ENCODE measurements around the gene KCNK18. TPM values are rescaled to one million over a fixed set of nuclear protein-coding genes. Genes with fewer than 3 reads are reported as not detected.

The KCNK18 gene
- polyA plus RNA-seq, 1 donor from 2014 or later = not detected

- Mint-ChIP-seq H3K36me3 (peaks cover 2% of the 10 kb centered on the region), H3K4me3 (no peak overlapping the region), H3K27ac (no peak overlapping the region), H3K9me3 (peaks cover 0 to 2% (median 0%) of the 10 kb centered on the region in 3 donors), H3K4me1 (peaks cover 0 to 2% (median under 1%) of the 10 kb centered on the region in 3 donors), H3K27me3 (peaks cover 33% of the 10 kb centered on the region)
These were observed 49.8 kb downstream of the KCNK18 start for GRCh38 chr10:117246997-117247671.

GRCh38 chr10:117248750-117249465 lies 51.6 kb downstream of the KCNK18 start:
- Mint-ChIP-seq H3K9me3 (no peaks in the 10 kb centered on the region), H3K4me1 (no peaks in the 10 kb centered on the region), H3K27ac (no peak overlapping the region), H3K27me3 (peaks cover 20% of the 10 kb centered on the region), H3K4me3 (no peak overlapping the region), H3K36me3 (no peaks in the 10 kb centered on the region)

GRCh38 chr10:117249493-117250093 lies 52.3 kb downstream of the KCNK18 start:
- peak overlapping the region in 1 of 3 donors; percentile 55 for H3K27ac Mint-ChIP-seq
- H3K4me3 Mint-ChIP-seq = no peak overlapping the region
- H3K4me1 Mint-ChIP-seq = no peaks in the 10 kb centered on the region
- peaks cover 18% of the 10 kb centered on the region for H3K27me3 Mint-ChIP-seq
- H3K9me3 Mint-ChIP-seq = no peaks in the 10 kb centered on the region
- H3K36me3 Mint-ChIP-seq = no peaks in the 10 kb centered on the region

GRCh38 chr10:117250411-117250810 lies 53.1 kb downstream of the KCNK18 start:
- Mint-ChIP-seq H3K4me3 (no peak overlapping the region), H3K36me3 (no peaks in the 10 kb centered on the region), H3K27ac (no peak overlapping the region), H3K4me1 (no peaks in the 10 kb centered on the region), H3K9me3 (no peaks in the 10 kb centered on the region), H3K27me3 (peaks cover 10% of the 10 kb centered on the region)

- H3K4me3 Mint-ChIP-seq = no peak overlapping the region
- peaks cover 12% of the 10 kb centered on the region for H3K27me3 Mint-ChIP-seq
- no peak overlapping the region for H3K27ac Mint-ChIP-seq
- H3K36me3 Mint-ChIP-seq = no peaks in the 10 kb centered on the region
- no peaks in the 10 kb centered on the region for H3K4me1 Mint-ChIP-seq
- H3K9me3 Mint-ChIP-seq = no peaks in the 10 kb centered on the region
These were observed 56.6 kb downstream of the KCNK18 start for GRCh38 chr10:117253908-117254307.

- H3K27ac Mint-ChIP-seq = no peak overlapping the region
- H3K9me3 Mint-ChIP-seq = no peaks in the 10 kb centered on the region
- peaks cover 16% of the 10 kb centered on the region for H3K27me3 Mint-ChIP-seq
- no peaks in the 10 kb centered on the region for H3K4me1 Mint-ChIP-seq
- no peaks in the 10 kb centered on the region for H3K36me3 Mint-ChIP-seq
- no peak overlapping the region for H3K4me3 Mint-ChIP-seq
These were observed 57.0 kb downstream of the KCNK18 start for GRCh38 chr10:117254338-117254737.

GRCh38 chr10:117254774-117255735 lies 57.8 kb downstream of the KCNK18 start:
- H3K27me3 Mint-ChIP-seq = peaks cover 13% of the 10 kb centered on the region
- H3K27ac Mint-ChIP-seq = no peak overlapping the region
- no peak overlapping the region for H3K4me3 Mint-ChIP-seq
- H3K36me3 Mint-ChIP-seq = no peaks in the 10 kb centered on the region
- no peaks in the 10 kb centered on the region for H3K4me1 Mint-ChIP-seq
- no peaks in the 10 kb centered on the region for H3K9me3 Mint-ChIP-seq

- Mint-ChIP-seq H3K4me1 (no peaks in the 10 kb centered on the region), H3K36me3 (no peaks in the 10 kb centered on the region), H3K27ac (no peak overlapping the region), H3K4me3 (no peak overlapping the region), H3K9me3 (no peaks in the 10 kb centered on the region), H3K27me3 (peaks cover 15% of the 10 kb centered on the region)
These were observed 58.7 kb downstream of the KCNK18 start for GRCh38 chr10:117255835-117256460.

GRCh38 chr10:117256910-117257309 lies 59.6 kb downstream of the KCNK18 start:
- Mint-ChIP-seq H3K4me1 (no peaks in the 10 kb centered on the region), H3K9me3 (no peaks in the 10 kb centered on the region), H3K27me3 (peaks cover 20% of the 10 kb centered on the region), H3K27ac (no peak overlapping the region), H3K36me3 (no peaks in the 10 kb centered on the region), H3K4me3 (no peak overlapping the region)

- peak overlapping the region in 1 of 3 donors; percentile 47 for H3K27ac Mint-ChIP-seq
- no peak overlapping the region for H3K4me3 Mint-ChIP-seq
- H3K36me3 Mint-ChIP-seq = no peaks in the 10 kb centered on the region
- no peaks in the 10 kb centered on the region for H3K4me1 Mint-ChIP-seq
- peaks cover 23% of the 10 kb centered on the region for H3K27me3 Mint-ChIP-seq
- no peaks in the 10 kb centered on the region for H3K9me3 Mint-ChIP-seq
These were observed 60.4 kb downstream of the KCNK18 start for GRCh38 chr10:117257721-117258120.

GRCh38 chr10:117259279-117259678 lies 62.0 kb downstream of the KCNK18 start:
- peaks cover 24% of the 10 kb centered on the region for H3K27me3 Mint-ChIP-seq
- H3K9me3 Mint-ChIP-seq = no peaks in the 10 kb centered on the region
- no peaks in the 10 kb centered on the region for H3K36me3 Mint-ChIP-seq
- no peak overlapping the region for H3K27ac Mint-ChIP-seq
- H3K4me3 Mint-ChIP-seq = no peak overlapping the region
- H3K4me1 Mint-ChIP-seq = no peaks in the 10 kb centered on the region

Other genes with a start within 250 kb of the KCNK18 start
- gene SHTN1, start 192.3 kb upstream of the KCNK18 start, polyA plus RNA-seq = 0.04 TPM
- gene VAX1, start 59.2 kb upstream of the KCNK18 start, polyA plus RNA-seq = not detected
- gene SLC18A2, start 43.6 kb downstream of the KCNK18 start, polyA plus RNA-seq = 0.19 TPM
- 8.2 TPM for gene PDZD8, start 178.0 kb downstream of the KCNK18 start, polyA plus RNA-seq